Right kidney (tissue), 1 donor: ENCODE measurements around the gene HTRA3.
A peak's percentile ranks its signal among the peaks of the same experiment; 100 is the strongest.
"Not testable (repeated sequence)": the region's sequence is repeated elsewhere in the genome, so short reads cannot be mapped to it uniquely, and the experiment has no call there.

Experiments
- DNase-seq: peaks from one replicate; pipeline ENCODE4 v3.0.0-alpha.2; 2016

The HTRA3 gene

GRCh38 chr4:8328866-8329559, 59.5 kb downstream of the HTRA3 start:
- DNase-seq: no peak

DNA sequence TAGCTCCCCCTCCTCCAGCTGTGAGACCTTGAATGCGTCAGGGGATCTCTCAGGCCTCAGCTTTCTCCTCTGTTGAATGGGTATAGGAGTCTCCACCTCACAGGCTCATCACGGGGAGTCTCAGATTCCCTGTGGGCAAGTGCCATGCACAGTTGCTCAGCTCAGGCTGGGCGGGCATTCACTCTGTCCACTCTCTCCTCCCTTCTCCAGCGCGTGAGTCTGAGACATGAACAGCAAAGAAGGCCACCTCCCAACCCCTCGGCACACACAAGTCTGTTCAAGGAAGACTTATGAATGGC, 60.0 kb downstream of the HTRA3 start:
- DNase-seq: no peak

- no peak for DNase-seq
Observed at GRCh38 chr4:8329859-8330761, 60.6 kb downstream of the HTRA3 start.

GRCh38 chr4:8330821-8331574, 61.4 kb downstream of the HTRA3 start:
- DNase-seq: no peak

DNA sequence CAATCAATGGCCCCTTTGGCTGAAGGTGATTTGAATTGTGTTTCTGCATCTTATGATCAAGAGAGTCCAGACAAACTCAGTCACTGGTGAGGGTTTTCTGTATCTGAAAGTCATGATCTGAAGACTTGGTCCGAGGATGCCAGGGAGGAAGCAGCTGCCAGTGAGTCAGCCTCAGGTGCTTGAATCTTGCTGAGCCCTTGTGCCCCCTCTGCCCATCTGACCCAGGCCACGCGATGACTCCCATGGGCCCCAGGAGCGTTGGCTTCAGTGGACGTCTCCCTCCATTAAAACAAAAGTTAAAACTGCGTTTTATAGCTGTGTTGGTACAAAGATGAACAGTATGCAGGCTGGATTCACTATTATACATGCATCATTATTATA, 62.0 kb downstream of the HTRA3 start:
- DNase-seq: no peak

- no peak for DNase-seq
Observed at GRCh38 chr4:8332038-8332857, 62.7 kb downstream of the HTRA3 start.

GRCh38 chr4:8332891-8333331, 63.4 kb downstream of the HTRA3 start:
- DNase-seq: no peak

- no peak for DNase-seq
Observed at GRCh38 chr4:8333726-8334460, 64.3 kb downstream of the HTRA3 start.

DNA sequence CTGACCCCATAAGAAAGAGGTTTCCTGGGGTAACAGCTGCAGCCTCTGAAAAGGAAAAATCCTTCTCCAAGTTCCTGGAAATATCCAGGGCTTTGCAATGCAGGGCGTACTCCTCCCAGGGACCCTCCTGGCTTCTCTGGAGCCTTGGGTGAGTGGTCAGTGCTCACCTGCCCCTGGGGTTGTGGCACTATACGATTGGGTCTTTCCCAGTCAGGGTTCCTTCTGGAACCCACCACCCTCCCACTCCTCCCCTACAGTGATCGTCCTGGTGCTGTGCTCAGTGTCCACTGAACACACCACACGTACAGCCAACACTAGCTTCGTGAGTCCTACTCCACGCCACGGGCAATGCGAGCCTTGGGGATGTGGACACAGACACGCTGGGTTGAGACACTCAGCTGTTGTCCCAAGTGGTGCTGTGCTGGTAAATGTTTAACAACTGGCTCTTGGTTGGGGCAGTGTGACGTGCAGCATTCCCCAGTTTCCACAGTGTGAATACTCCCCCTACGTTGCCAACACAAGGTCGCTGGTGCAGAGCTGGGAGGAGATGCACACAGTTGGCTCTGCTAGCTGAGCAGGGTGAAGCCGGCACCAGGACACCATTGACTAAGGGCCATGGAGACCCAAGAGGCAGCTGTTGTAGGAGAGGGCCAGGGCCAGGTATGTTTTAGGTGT, 65.4 kb downstream of the HTRA3 start:
- DNase-seq: no peak

GRCh38 chr4:8335848-8336247, 66.3 kb downstream of the HTRA3 start:
- no peak for DNase-seq

DNA sequence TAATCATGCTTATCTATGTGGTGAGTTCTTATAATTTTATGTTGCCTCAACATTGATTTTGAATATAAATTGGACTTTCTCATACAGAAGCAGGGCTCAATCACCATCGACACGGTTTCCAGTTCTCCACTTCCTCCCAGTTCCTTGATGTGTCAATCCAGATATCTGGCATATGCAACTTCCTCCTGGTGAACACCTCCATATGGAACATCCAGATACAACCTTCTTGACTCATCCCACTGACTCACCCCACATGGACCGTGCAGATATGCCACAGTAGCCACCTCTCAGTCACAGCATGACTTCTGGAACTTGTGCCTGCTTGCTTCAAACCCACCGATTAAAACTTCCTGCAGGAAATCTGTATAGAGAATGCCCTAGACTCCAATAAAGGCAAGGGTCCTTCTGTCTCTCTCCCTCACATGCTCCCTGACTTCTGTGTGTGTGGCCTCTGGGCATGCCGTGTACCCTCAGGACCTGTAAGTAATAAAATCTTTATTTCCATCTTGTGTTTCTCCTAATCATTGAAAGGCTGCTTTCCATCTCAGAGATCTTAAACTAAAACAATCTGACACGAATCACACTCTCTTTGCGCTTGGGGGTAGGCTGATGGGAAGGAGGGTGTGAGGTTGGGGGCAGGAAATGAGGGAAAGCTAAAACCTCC, 67.0 kb downstream of the HTRA3 start:
- no peak for DNase-seq

GRCh38 chr4:8338351-8338961, 68.9 kb downstream of the HTRA3 start:
- DNase-seq: no peak

DNA sequence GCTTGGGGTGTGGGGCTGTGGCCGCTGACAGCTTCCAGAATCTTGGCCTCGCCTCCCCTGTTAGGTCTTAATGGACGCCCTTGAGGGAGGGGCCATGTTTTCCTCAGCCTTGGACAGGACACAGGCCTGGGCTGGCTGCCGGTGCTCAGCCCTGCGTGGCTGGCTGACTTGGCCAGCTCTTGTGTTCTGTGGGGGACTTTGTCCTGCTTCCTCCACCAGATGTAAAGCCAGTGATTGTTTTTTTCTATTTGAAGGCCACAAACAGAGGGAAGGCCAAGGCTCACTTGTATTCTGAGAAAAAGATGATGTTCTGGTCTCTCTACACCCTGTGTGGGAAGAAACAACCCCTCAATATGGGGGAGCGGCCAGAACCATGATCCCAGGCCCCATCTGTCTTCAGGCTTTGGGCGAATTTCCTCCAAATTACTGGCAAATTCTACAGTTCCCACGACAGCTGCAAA, 71.3 kb downstream of the HTRA3 start:
- peak; percentile 58 for DNase-seq

GRCh38 chr4:8341281-8341680, 71.7 kb downstream of the HTRA3 start:
- DNase-seq: not testable (repeated sequence)

- DNase-seq: no peak
Observed at GRCh38 chr4:8341691-8342090, 72.1 kb downstream of the HTRA3 start.

DNA sequence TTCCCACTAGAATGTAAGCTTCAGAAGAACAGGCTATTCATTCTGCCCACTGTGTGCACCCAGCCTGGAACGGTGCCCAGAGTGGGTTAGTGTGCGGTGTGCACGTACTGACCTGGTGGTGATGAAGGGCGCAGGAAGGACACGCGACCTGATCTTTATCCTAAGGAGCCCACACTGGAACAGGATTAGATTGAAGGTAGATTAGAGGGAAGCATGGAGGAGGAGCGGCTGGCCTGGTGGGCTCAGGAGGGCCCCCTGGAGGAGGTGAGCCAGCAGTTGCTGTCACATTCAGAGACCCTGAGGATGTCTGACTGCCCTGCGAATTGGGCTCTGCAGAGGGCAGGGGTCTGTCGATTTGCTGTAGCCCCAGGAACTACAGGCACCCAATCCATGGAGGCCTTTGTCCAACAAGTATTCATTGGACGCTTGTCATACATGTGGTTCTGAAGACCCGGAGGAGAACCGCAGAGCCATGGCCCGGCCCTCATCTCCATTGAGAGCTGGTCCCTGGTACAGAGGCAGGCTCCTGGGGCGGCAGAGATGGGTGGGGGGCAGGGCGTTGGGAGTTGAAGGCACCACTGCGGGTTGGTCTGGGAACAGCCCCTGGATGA, 73.2 kb downstream of the HTRA3 start:
- DNase-seq: no peak

GRCh38 chr4:8343262-8343966, 73.9 kb downstream of the HTRA3 start:
- no peak for DNase-seq

- DNase-seq: no peak
Observed at GRCh38 chr4:8343967-8344331, 74.4 kb downstream of the HTRA3 start.

GRCh38 chr4:8344377-8344776, 74.8 kb downstream of the HTRA3 start:
- no peak for DNase-seq
